HG02798 (cell line): ENCODE data around the gene SNU13.
"Not testable (repeated sequence)": the region's sequence is repeated elsewhere in the genome, so short reads cannot be mapped to it uniquely, and the experiment has no call there.

Experiments used
- ATAC-seq: cut with Tn5 transposase; IDR thresholded peaks from one replicate; pipeline ENCODE4 v1.9.1; 2021; ENCODE audit warnings: mild to moderate bottlenecking; ENCODE audit not compliant: unreplicated experiment, poor library complexity

Gene SNU13

GRCh38 chr22:41647771-41648170 is 40.9 kb downstream of the SNU13 start:
- ATAC-seq: no peak

GRCh38 chr22:41642331-41643110 is 46.1 kb downstream of the SNU13 start:
- ATAC-seq: no peak

- no peak for ATAC-seq
These were observed 46.8 kb downstream of the SNU13 start for GRCh38 chr22:41641854-41642253.

- no peak for ATAC-seq
These were observed 49.9 kb downstream of the SNU13 start for GRCh38 chr22:41638748-41639147.

GRCh38 chr22:41638124-41638523 is 50.5 kb downstream of the SNU13 start:
- no peak for ATAC-seq

GRCh38 chr22:41637623-41638022 is 51.0 kb downstream of the SNU13 start:
- ATAC-seq: not testable (repeated sequence)

- ATAC-seq: no peak
These were observed 52.2 kb downstream of the SNU13 start for GRCh38 chr22:41636467-41636866.

- not testable (repeated sequence) for ATAC-seq
These were observed 54.1 kb downstream of the SNU13 start for GRCh38 chr22:41634610-41635009.

- not testable (repeated sequence) for ATAC-seq
These were observed 57.1 kb downstream of the SNU13 start for GRCh38 chr22:41631615-41632014.

GRCh38 chr22:41631115-41631514 is 57.6 kb downstream of the SNU13 start:
- ATAC-seq: not testable (repeated sequence)

GRCh38 chr22:41625577-41625976 is 63.1 kb downstream of the SNU13 start:
- ATAC-seq: no peak
